ENCODE measurements around the gene ROBO2.

- TF ChIP-seq CTCF (IDR thresholded peaks at IDR 0.05) (no peak), POLR2A (IDR thresholded peaks at IDR 0.05) (no peak)
Observed at GRCh38 chr3:77186319-77186718, 146.4 kb downstream of the ROBO2 start.
